Ascending aorta (tissue), 2 donors: Measurements from ENCODE around the gene IWS1. TPM values are rescaled to one million over a fixed set of nuclear protein-coding genes. Genes with fewer than 3 reads are reported as not detected.

Experiments
- DNase-seq, 2 donors: peaks; one replicate each; pipeline ENCODE4 v3.0.0-alpha.2; 2019; ENCODE audit warnings: low spot score in 2 of 2
- H3K27ac ChIP-seq, 2 donors: fragments of 200-600 bp; sonication (generic); one replicate each; pipeline ENCODE4 v1.5.1; 2016 to 2017; ENCODE audit warnings: mild to moderate bottlenecking in 1 of 2
- H3K27me3 ChIP-seq: fragments of 200-600 bp; sonication (generic); one replicate; pipeline ENCODE4 v1.5.1; 2017
- H3K36me3 ChIP-seq, 2 donors: fragments of 200-600 bp; sonication (generic); one replicate each; pipeline ENCODE4 v1.5.1; 2016
- H3K4me1 ChIP-seq, 2 donors: fragments of 200-600 bp; sonication (generic); one replicate each; pipeline ENCODE4 v1.5.1; 2016 to 2017; ENCODE audit warnings: mild to moderate bottlenecking in 1 of 2
- H3K4me3 ChIP-seq, 2 donors: fragments of 200-600 bp; sonication (generic); one replicate each; pipeline ENCODE4 v1.5.1; 2016 to 2017; ENCODE audit warnings: mild to moderate bottlenecking in 1 of 2
- H3K9me3 ChIP-seq, 2 donors: fragments of 200-600 bp; sonication (generic); one replicate each; pipeline ENCODE4 v1.5.1; 2016
- CTCF ChIP-seq, 3 experiments: fragments of 200-600 bp in 2 of 3; fragments of 450-650 bp in 1 of 3; sonication (generic) in 2 of 3; IDR thresholded peaks; one replicate each; pipeline ENCODE4 v1.5.1; 2016 to 2019; ENCODE audit warnings: antibody characterized with exemption in 3 of 3, mild to moderate bottlenecking in 1 of 3, moderate library complexity in 1 of 3
- intact Hi-C: fragments of 100-400 bp; cut with DNase I; formaldehyde crosslinking; loops from one replicate; pipeline ENCODE4 v1.15.1; 2023
- total RNA-seq: library from RNA; depleted of rRNA; stranded (reverse); fragments of >200 nt; gene quantifications from one replicate; pipeline ENCODE4 v1.1.0, GENCODE V29; 2016

IWS1 gene
- total RNA-seq, 1 donor from 2014 or later: 54.6 TPM

DNA sequence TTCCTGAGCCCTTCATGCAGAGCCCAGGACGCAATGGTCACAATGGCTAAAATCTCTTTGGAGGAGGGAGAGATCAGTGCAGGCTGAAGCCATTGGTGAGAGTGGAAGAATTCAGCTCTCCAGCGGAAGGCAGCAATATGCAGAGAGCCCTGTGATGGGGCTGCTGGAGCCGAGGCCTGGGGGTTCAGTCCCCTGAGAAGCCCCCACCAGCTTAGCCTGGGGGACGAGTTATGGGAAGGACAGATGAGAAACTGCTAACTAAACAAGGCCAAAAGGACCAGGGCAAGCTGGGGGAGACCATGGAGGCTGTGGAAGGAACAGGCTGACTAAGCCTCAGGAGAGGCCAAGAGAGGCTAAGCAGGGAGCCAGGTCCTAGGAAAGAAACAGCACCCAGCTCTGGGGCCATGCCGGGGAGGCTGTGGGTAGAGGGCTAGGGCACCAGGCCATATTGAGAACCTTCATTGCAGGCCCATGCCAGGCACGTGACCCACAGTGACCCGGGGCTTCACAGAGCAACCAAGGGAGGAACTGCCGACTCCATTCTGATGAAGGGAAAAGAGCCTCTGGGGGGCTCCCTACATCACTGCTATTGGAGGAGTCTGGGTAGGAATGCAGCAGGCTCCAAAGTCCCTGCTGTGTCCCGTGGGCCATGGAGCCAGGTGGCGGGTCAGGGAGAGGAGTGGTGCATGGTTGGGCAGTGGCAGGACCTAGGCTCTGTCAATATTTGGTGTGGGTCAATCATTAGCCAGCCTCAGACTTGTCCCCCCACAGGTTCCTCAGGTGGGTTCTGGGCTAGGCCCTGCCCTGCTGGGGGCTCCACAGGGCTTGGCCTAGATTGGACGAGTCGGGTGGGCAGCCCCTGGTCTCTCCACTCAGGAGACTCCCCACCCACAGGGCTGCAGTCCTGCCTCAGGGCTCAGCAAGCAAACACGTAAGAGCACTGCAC is 88.2 kb downstream of the IWS1 start:
- H3K9me3 ChIP-seq: peaks cover 7 to 11% of the 10 kb centered on the region in 2 donors
- intact Hi-C loops: no loop called here
- no peaks in the 10 kb centered on the region for H3K27me3 ChIP-seq
- no peak overlapping the region for H3K4me3 ChIP-seq
- H3K4me1 ChIP-seq: no peaks in the 10 kb centered on the region
- DNase-seq: no peak
- no peak for TF ChIP-seq CTCF (IDR thresholded peaks at IDR 0.05)
- H3K36me3 ChIP-seq: no peaks in the 10 kb centered on the region
- no peak overlapping the region for H3K27ac ChIP-seq

GRCh38 chr2:127437056-127437455 is 89.2 kb downstream of the IWS1 start:
- Histone ChIP-seq H3K27me3 (no peaks in the 10 kb centered on the region), H3K36me3 (no peaks in the 10 kb centered on the region), H3K4me3 (no peak overlapping the region), H3K9me3 (peaks cover 7 to 11% of the 10 kb centered on the region in 2 donors), H3K27ac (no peak overlapping the region), H3K4me1 (no peaks in the 10 kb centered on the region)
- no peak for DNase-seq
- TF ChIP-seq CTCF (IDR thresholded peaks at IDR 0.05): no peak
- intact Hi-C loops: no loop called here

DNA sequence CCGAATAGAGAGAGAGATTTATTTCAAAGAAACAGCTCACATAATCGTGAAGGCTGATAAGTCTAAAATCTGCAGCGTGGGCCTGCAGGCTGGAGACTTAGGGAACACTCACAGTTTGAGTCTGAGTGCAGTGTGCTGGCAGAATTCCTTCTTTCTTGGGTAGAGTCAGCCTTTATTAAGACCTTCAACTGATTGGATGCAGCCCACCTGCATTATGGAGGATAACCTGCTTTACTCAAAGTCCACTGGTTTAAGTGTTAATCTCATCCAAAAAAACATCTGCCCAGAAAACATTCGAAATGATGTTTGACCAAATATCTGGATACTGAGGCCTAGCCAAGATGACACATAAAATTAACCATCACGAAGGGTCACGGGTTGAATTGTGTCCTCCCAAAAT is 91.8 kb downstream of the IWS1 start:
- no peak for DNase-seq
- intact Hi-C loops: no loop called here
- Histone ChIP-seq H3K36me3 (no peaks in the 10 kb centered on the region), H3K9me3 (peaks cover 0 to under 1% of the 10 kb centered on the region in 2 donors), H3K4me3 (no peak overlapping the region), H3K27me3 (no peaks in the 10 kb centered on the region), H3K4me1 (no peaks in the 10 kb centered on the region), H3K27ac (no peak overlapping the region)
- no peak for TF ChIP-seq CTCF (IDR thresholded peaks at IDR 0.05)

- Histone ChIP-seq H3K4me1 (no peaks in the 10 kb centered on the region), H3K27me3 (no peaks in the 10 kb centered on the region), H3K36me3 (no peaks in the 10 kb centered on the region), H3K27ac (no peak overlapping the region), H3K9me3 (no peaks in the 10 kb centered on the region), H3K4me3 (no peak overlapping the region)
- intact Hi-C loops: no loop called here
- DNase-seq: no peak
- no peak for TF ChIP-seq CTCF (IDR thresholded peaks at IDR 0.05)
Observed at GRCh38 chr2:127431408-127432023, 94.8 kb downstream of the IWS1 start.

Other genes starting within 250 kb of the IWS1 start
- gene ERCC3, start 232.3 kb downstream of the IWS1 start, total RNA-seq: 35.3 TPM
- gene MAP3K2, start 138.5 kb downstream of the IWS1 start, total RNA-seq: 47.7 TPM
- gene PROC, start 108.1 kb downstream of the IWS1 start, total RNA-seq: not detected
- gene MYO7B, start 9.2 kb upstream of the IWS1 start, total RNA-seq: 1.3 TPM
- gene GPR17, start 119.7 kb upstream of the IWS1 start, total RNA-seq: not detected
- gene LIMS2, start 149.0 kb upstream of the IWS1 start, total RNA-seq: 169 TPM
- 8.3 TPM for gene SFT2D3, start 175.0 kb upstream of the IWS1 start, total RNA-seq